DOHH2 (cell line): ENCODE data around the gene THRAP3.

Source experiments
- H3F3A ChIP-seq: fragments of 200-600 bp; sonication (generic), shearing (Covaris generic); 2 replicates; pipeline ENCODE4 v1.6.0; 2016; ENCODE audit warnings: antibody characterized with exemption, mild to moderate bottlenecking; ENCODE audit not compliant: control insufficient read depth, insufficient read depth
- H3K27ac ChIP-seq: fragments of 200-600 bp; sonication (generic); 2 replicates; pipeline ENCODE4 v1.5.1; 2014; ENCODE audit warnings: low read depth, mild to moderate bottlenecking, low read length, moderate library complexity
- H3K27me3 ChIP-seq: fragments of 200-600 bp; sonication (generic); 2 replicates; pipeline ENCODE4 v1.6.1; 2014; ENCODE audit warnings: mild to moderate bottlenecking, low read length, mixed read lengths; ENCODE audit not compliant: control insufficient read depth
- H3K36me3 ChIP-seq: fragments of 200-600 bp; sonication (generic); 2 replicates; pipeline ENCODE4 v1.6.1; 2014; ENCODE audit warnings: mild to moderate bottlenecking, low read length, moderate library complexity, mixed read lengths; ENCODE audit not compliant: control insufficient read depth
- H3K4me1 ChIP-seq: fragments of 200-600 bp; sonication (generic); 2 replicates; pipeline ENCODE4 v1.6.1; 2014; ENCODE audit warnings: mild to moderate bottlenecking, low read length, mixed read lengths; ENCODE audit not compliant: control insufficient read depth
- H3K4me2 ChIP-seq: fragments of 200-600 bp; sonication (generic); 2 replicates; pipeline ENCODE4 v1.6.0; 2014; ENCODE audit warnings: mild to moderate bottlenecking, low read length, moderate library complexity
- H3K4me3 ChIP-seq: fragments of 200-600 bp; sonication (generic); 2 replicates; pipeline ENCODE4 v1.5.1; 2014; ENCODE audit warnings: mild to moderate bottlenecking, low read length, mixed read lengths
- H3K79me2 ChIP-seq: fragments of 200-600 bp; sonication (generic); 2 replicates; pipeline ENCODE4 v1.6.1; 2014; ENCODE audit warnings: mild to moderate bottlenecking, low read length, mixed read lengths; ENCODE audit not compliant: control insufficient read depth
- H3K9me2 ChIP-seq: fragments of 200-600 bp; sonication (generic); replicated peaks from 2 replicates; pipeline ENCODE4 v1.6.1; 2014; ENCODE audit warnings: mild to moderate bottlenecking, low read length, mixed read lengths; ENCODE audit not compliant: control insufficient read depth
- H3K9me3 ChIP-seq: fragments of 200-600 bp; sonication (generic); 2 replicates; pipeline ENCODE4 v1.6.1; 2014; ENCODE audit warnings: antibody characterized with exemption, low read length, mixed read lengths; ENCODE audit not compliant: control insufficient read depth, insufficient read depth
- H4K20me1 ChIP-seq: fragments of 200-600 bp; sonication (generic); 2 replicates; pipeline ENCODE4 v1.6.0; 2014; ENCODE audit warnings: low read depth, mild to moderate bottlenecking, antibody characterized with exemption, low read length, moderate library complexity; ENCODE audit not compliant: control insufficient read depth, insufficient read depth
- CTCF ChIP-seq: fragments of 200-600 bp; sonication (generic); IDR thresholded peaks from one replicate; pipeline ENCODE4 v1.5.1; 2014; ENCODE audit warnings: antibody characterized with exemption, mild to moderate bottlenecking, low read depth, low read length; ENCODE audit not compliant: poor library complexity, severe bottlenecking
- EZH2phosphoT487 ChIP-seq: fragments of 200-600 bp; sonication (generic); IDR thresholded peaks from 2 replicates; pipeline ENCODE4 v1.6.1; 2017; ENCODE audit warnings: borderline replicate concordance, mild to moderate bottlenecking, antibody characterized with exemption, low read length, moderate library complexity, mixed read lengths

Gene THRAP3

GRCh38 chr1:36203027-36203553 is 21.2 kb upstream of the THRAP3 start:
- no peaks in the 10 kb centered on the region for H3K9me2 ChIP-seq
- H3K79me2 ChIP-seq, result no peaks in the 10 kb centered on the region
- peaks cover 18% of the 10 kb centered on the region for H3K4me1 ChIP-seq
- H4K20me1 ChIP-seq, result no peaks in the 10 kb centered on the region
- H3K36me3 ChIP-seq, result no peaks in the 10 kb centered on the region
- H3F3A ChIP-seq, result no peaks in the 10 kb centered on the region
- no peaks in the 10 kb centered on the region for H3K9me3 ChIP-seq
- H3K4me2 ChIP-seq, result no peak overlapping the region
- TF ChIP-seq CTCF (no peak), EZH2phosphoT487 (no peak)
- H3K4me3 ChIP-seq, result no peak overlapping the region
- peaks cover 15% of the 10 kb centered on the region for H3K27me3 ChIP-seq
- no peak overlapping the region for H3K27ac ChIP-seq

- H3K9me2 ChIP-seq, result no peaks in the 10 kb centered on the region
- H4K20me1 ChIP-seq, result no peaks in the 10 kb centered on the region
- H3K27me3 ChIP-seq, result peaks cover 13% of the 10 kb centered on the region
- no peak for TF ChIP-seq CTCF
- TF ChIP-seq EZH2phosphoT487, result no peak
- peaks cover 21% of the 10 kb centered on the region for H3K4me1 ChIP-seq
- no peak overlapping the region for H3K4me2 ChIP-seq
- H3K4me3 ChIP-seq, result no peak overlapping the region
- H3K79me2 ChIP-seq, result no peaks in the 10 kb centered on the region
- no peak overlapping the region for H3K27ac ChIP-seq
- no peaks in the 10 kb centered on the region for H3F3A ChIP-seq
- no peaks in the 10 kb centered on the region for H3K9me3 ChIP-seq
- no peaks in the 10 kb centered on the region for H3K36me3 ChIP-seq
These were observed 20.5 kb upstream of the THRAP3 start for GRCh38 chr1:36203554-36204346.

GRCh38 chr1:36204347-36204909 is 19.8 kb upstream of the THRAP3 start:
- Histone ChIP-seq H3K4me2 (no peak overlapping the region), H3K9me2 (no peaks in the 10 kb centered on the region), H3K36me3 (no peaks in the 10 kb centered on the region), H3F3A (peaks cover 3% of the 10 kb centered on the region; the same call in 1 of the 2 replicates), H3K79me2 (no peaks in the 10 kb centered on the region), H3K9me3 (no peaks in the 10 kb centered on the region), H3K4me1 (peaks cover 23% of the 10 kb centered on the region), H3K27me3 (peaks cover 11% of the 10 kb centered on the region), H3K27ac (no peak overlapping the region), H4K20me1 (no peaks in the 10 kb centered on the region), H3K4me3 (no peak overlapping the region)
- TF ChIP-seq CTCF, result no peak
- no peak for TF ChIP-seq EZH2phosphoT487
